GM19438 (cell line): Measurements from ENCODE around the gene ARVCF.

Source experiments
- ATAC-seq: cut with Tn5 transposase; IDR thresholded peaks from one replicate; pipeline ENCODE4 v1.9.1; 2021; ENCODE audit warnings: low read depth; ENCODE audit not compliant: unreplicated experiment

The ARVCF gene

DNA sequence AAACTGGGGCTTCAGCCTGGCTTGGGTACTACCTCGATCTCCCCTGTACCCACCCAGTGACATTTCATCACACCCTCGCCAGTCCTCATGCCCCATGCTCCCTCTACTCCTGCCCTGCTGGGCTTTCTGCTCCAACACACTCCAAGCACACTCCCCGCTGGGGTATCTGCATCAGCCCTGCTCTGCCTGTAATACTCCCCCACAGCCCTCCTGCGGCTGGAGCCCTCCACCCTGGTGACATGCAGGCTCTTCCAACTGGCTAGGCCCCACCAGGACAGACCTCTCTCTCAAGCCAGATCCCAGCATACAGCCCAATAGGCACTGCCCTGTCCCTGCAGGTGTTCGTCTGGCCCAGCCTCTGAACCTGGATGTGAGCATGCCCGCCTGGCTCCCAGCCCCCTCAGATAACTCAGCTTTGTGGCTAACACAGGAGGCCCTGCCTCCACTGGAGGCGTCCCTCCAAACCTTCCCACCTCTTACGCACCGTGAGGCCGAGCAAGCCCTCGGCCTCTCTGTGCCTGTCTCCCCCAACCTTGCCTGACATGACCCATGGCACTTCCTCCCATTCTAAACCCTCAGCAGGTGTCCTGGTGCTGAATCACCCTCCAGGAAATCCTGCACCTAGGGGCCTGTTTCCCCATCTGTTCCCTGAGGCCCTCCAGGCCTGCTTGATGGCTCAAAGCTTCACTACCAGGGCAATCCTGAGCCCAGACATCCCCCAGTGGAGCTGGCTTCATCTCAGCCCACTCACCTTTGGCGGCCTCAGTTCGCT is 41.5 kb downstream of the ARVCF start:
- ATAC-seq = no peak

DNA sequence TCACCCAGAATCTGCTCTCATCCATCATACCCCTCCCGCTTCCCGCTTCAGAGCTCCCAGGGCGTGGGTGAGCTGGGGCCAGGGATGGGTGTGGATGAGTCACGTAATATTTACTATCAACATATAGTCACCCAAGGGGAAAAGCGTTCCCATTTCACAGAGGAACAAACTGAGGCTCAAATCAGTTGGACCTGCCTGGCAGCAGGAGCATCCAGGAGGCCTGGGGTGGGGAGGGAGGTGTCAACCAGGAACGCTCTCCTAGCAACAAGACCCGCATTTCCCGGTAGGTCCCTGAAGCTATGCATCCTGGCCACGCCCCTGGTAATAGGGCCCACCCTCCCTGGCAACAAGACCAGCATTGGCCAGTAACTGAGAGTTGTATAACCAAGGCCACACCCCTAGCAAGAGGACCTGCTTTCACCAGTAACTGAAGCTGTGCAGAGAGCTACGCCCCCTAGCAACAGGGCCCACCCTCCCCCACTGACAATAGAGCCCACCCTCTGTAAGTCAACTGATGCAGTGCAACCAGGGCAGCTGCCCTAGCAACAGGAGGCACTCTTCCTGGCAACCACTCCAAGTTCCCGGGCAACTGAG is 42.3 kb downstream of the ARVCF start:
- ATAC-seq = no peak

GRCh38 chr22:19973551-19974267 is 42.9 kb downstream of the ARVCF start:
- ATAC-seq = no peak

DNA sequence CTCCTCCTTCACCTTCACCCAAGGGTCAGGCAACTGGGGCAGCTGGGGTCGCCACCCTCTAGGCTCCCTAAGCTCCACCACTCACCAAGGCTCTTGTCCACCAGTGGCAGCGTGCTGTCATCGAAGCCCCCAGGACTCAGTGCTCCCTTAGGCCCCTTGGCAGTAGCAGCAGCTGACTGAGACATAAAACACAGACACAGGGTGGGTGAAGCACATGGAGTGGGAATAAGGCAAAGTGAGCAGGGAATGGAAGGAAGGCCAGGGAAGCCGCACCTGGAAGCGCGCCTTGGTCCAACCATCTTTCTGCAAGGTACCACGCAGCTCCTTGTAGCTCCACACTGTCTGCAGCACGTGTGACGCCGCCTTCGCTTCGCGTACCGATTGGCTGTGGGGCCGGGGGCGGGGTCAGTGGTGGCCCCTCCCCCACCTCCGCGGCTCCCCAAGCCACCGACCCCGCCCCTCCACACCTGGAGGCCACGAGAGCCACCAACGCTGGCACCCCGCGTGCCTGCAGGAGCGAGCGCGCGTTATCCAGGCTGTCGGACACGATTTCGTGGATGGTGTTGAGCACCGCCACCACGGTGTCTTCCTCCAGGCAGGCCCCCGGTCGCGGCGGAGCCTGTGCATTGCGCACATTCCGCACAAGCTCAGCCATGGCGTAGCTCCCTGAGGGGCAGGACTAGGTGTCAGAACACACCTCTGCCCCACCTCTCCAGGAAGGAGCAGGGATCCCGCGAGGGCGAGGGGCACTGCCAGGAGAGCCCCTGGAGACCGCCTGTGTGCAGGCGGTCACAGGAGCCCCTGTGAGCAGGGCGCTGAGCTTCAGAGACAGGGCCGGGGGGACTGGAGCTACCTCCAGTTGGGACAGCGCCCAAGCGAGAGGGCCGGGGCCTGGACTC is 43.7 kb downstream of the ARVCF start:
- no peak for ATAC-seq

GRCh38 chr22:19972251-19972650 is 44.4 kb downstream of the ARVCF start:
- ATAC-seq = no peak

GRCh38 chr22:19971276-19972124 is 45.1 kb downstream of the ARVCF start:
- ATAC-seq = no peak

DNA sequence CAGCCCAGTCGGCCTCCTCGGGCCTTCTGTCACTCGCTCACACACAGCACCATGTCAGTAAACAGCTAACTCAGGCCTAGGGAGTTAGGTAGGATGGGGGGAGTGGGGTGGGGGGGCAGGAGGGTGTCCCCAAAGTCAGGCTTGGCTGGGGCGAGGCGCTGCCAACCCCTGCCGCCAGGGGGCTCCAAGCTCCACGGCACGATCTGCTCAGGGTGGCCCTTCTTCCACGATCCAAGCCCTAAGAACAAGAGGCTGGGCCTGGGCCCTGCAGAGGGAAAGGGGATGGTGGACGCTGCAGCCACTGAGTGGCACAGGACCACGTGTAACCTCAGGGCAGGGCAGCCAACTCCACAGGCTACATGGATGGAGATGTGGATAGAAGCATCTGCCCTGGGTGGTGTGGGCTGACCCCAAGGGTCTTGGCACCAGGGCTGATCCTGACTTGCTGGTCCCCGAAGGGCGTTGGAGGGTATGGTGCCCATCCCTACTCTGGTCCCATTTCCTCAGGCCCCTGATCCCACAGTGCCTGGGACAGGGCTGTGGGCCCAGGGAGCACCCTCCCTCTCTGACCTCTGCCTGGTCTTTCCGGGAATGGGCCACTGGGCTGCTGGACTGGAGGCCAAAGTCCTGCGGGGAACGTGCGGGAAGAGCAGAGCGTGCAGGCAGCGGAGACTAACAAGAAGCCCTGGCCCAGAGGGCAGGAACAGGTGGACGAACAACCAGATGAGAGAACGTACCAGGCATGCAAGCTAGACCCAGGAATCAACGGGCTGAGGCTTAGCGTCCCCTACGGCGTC is 45.9 kb downstream of the ARVCF start:
- ATAC-seq = no peak

DNA sequence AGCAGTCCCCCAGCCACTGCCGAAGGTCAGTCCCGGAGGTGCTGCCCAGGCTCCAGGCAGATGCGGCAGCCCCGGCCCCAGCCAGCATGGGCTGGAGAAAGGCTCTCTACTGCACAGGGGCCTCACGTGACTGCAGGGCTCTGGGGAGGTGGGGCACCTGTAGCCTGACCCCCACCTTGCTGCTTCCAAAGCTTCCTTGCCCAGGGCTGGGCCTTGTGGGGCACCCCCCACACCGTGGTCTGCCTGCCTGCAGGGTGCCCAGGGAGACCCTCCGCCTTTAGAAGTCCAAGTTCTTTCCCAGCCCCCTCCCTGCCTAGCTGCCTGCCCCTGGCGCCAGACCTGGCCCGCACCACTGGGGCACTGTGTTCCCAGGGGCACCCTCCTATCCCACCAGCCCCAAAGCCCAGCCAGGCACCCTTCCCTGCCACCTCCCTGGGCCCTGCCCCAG is 46.6 kb downstream of the ARVCF start:
- ATAC-seq = no peak

DNA sequence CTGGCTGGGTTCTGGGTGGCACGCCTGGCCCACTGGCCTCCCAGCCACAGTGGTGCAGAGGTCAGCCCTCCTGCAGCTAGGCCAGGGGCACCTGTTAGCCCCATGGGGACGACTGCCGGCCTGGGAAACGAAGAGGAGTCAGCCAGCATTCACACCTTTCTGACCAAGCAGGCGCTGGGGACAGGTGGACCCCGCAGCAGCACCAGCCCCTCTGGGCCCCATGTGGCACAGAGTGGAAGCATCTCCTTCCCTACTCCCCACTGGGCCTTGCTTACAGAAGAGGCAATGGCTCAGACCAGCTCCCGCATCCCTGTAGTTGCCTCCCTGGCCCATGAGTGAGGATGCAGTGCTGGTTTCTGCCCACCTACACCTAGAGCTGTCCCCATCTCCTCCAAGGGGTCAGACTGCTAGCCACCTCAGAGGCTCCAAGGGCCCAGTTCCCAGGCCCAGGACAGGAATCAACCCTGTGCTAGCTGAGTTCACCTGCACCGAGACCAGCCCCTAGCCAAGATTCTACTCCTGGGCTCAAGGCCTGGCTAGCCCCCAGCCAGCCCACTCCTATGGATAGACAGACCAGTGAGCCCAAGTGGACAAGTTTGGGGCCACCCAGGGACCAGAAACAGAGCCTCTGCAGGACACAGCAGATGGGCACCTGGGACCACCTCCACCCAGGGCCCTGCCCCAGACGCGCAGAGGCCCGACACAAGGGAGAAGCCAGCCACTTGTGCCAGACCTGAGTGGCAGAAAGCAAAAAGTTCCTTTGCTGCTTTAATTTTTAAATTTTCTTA is 47.3 kb downstream of the ARVCF start:
- ATAC-seq = no peak

GRCh38 chr22:19968450-19968891 is 48.2 kb downstream of the ARVCF start:
- no peak for ATAC-seq

- ATAC-seq = no peak
Observed at GRCh38 chr22:19967850-19968449, 48.7 kb downstream of the ARVCF start.

DNA sequence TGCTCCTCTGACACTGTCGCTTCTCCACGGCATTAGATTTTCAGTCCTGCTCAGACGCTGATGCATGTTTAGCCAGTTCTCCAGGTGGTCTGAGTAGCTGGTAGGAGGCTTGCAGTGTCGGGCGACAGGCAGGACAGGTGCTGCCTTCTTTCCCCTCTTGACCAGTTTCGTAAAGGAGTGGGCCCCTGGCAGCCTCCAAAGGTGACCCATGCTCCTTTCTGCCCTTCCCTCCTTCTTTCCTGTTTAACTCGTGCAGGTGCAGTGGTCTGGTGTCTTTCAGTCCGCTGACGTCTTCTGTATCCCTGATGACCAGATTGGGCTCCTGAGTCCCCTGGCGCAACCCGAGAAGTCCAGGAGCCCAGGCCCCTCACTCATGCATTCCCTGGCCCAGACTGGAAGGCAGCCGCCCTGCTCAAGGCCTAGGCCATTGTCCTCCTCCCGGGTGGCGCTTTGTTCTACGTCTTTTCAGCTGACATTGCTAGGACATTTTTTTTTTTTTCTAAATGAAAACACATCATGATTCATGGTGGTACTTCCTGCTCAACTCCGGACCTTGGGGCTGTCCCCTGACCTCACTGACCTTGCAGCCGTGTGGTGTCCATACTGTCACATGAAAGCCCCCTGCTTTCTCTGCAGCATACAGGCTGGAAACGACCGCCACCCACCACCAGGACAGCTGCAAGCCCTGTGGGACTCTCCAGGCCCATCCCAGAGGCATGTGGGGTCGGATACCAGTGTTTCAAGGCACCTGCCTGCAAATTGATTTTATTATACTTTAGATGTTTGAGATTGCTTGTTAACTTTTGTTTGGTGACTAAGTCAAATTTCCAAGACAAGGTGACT is 49.5 kb downstream of the ARVCF start:
- no peak for ATAC-seq

DNA sequence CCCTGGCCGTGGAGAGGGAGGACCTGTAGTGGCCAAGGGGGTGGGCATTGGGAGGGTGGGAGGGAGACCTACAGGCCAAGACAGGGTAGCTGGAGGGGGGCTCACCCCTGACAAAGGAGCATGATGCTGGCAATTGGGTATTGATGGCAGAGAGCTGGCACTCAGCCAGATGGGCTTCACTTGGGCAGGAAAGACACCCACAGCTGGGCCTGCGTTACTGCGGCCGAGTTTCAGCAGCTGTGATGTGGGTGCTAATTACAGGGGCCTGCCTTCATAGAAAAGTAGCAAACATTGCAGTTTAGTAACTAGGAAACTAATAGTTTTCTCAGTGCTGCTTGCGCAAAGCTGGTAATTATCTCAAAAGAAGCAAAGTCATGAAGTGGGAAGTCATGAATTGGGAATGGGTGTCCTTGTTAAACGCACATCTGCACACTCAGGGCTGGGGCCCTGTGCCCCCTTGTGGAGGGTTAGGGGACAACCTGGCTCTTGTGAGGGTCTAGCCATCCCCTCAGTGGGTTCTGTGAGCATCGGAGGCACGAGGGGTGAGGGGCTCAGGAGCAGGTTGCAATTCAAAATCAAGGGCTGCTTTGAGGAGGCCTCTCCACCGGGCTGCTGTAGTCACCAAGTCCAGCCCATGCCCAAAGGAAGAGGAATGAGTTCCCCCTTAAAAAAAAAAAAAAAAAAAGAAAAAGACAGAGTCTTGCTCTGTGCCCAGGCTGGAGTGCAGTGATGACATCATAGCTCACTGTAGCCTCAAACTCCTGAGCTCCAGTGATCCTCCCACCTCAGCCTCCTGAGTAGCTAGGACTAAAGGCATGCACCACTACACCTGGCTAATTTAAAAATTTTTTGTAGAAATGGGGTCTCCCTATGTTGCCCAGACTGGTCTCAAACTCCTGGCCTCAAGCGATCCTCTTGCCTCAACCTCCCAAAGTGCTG is 50.6 kb downstream of the ARVCF start:
- ATAC-seq = no peak

DNA sequence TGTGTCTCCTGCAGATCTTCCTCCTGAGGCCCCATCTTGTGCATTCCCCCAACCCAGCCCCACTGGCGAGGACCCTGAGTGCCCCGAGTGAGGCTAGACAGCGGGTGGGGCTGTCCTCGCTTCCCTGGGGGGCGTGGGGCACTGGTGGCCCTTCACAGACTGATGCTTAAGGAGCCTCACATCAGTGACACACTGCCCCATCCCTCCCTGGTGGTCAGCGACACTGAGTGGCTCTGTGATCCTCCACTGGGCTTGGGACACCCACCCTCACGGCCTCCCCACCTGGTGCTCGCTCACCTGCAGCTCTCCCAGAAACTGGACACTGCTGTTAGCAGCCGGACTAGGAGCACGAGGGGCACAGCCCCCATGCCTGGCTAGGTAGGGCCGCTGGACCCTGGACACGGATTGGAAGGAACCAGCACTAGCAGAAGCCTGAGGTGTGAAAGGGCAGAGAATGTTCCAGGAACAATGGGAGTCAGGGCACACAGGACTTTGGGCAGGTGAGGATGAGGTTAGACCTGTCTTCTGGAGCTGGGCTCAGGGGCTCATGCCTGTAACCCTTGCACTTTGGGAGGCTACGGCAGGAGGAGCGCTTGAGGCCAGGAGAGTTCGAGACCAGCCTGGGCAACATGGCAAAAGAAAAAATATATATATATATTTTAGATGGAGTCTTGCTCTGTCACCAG is 51.8 kb downstream of the ARVCF start:
- ATAC-seq = no peak
